IMR-90 (cell line): Measurements from ENCODE around the gene POFUT2. TPM values are rescaled to one million over a fixed set of nuclear protein-coding genes. Genes with fewer than 3 reads are reported as not detected.

Experiments used
- CEBPB ChIP-seq: IDR thresholded peaks from 2 replicates; pipeline ENCODE4 v1.6.1; 2012; ENCODE audit warnings: low read depth, low read length, improper control_type of control experiment
- CHD1 ChIP-seq: IDR thresholded peaks from 2 replicates; pipeline ENCODE4 v1.6.1; 2012; ENCODE audit warnings: low read depth, low read length, improper control_type of control experiment
- CTCF ChIP-seq: conservative IDR thresholded peaks from 2 replicates; pipeline ENCODE4 v1.5.1; 2012; ENCODE audit warnings: mild to moderate bottlenecking, low read depth, low read length, improper control_type of control experiment
- polyA plus RNA-seq, 3 experiments: library from polyadenylated mRNA; depleted of rRNA; stranded (reverse); fragments of >200 nt; gene quantifications; 2 replicates each; pipeline ENCODE4 v1.2.3, GENCODE V29; 2012; ENCODE audit warnings: low replicate concordance in 1 of 3
- total RNA-seq: library from RNA; depleted of rRNA; stranded (reverse); fragments of >200 nt; gene quantifications from 2 replicates; pipeline ENCODE4 v1.2.3, GENCODE V29; 2012

POFUT2 gene
- total and polyA plus RNA-seq, 2 of the 4 experiments (the other 2 are of a cell fraction) = 18.8 to 59.3 TPM

GRCh38 chr21:45325206-45326168 is 37.8 kb upstream of the POFUT2 start (continued):
- TF ChIP-seq CTCF (no peak), CEBPB (no peak), CHD1 (no peak)
